GM21526 (cell line): ENCODE measurements around the gene DRD2.

ENCODE experiments used
- ATAC-seq: cut with Tn5 transposase; IDR thresholded peaks from one replicate; pipeline ENCODE4 v1.9.1; 2021; ENCODE audit warnings: moderate library complexity; ENCODE audit not compliant: unreplicated experiment, low FRiP score

Gene DRD2

DNA sequence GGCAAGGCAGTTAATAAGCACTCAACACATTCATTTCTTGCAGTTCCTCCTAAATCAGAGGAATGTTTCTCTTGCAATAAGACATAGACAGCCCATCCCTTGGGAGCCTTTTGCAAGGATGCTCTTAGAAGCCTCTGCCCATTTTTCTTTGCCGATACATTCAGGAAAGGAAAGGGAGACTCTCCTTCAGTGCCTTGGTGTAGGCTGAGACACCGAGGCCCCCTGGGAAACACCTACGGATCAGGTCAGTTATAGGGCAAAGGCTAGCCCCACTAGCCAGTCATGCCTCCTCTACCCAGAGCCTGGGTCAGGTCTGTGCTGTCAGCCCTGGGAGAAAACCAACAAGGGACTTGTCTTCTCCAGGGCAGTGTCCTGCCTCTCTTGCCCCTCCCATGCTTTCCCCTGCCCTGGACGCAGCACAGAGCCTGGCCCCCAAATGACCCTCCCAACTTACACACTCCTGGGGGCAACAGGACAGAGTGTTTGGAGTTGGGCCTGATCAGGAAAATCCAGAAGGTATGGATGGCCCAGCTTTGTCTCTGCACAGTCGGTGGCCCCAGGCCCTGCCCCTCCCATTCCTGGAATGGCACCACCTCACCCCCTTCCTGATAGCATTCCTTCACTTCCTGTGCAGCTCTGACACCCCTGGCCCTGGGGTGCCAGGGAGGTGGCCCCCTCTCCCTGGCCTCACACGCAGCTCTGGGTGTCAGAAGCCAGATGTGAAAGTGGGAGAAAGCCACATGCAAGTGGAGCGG is 69.3 kb downstream of the DRD2 start:
- ATAC-seq: no peak

DNA sequence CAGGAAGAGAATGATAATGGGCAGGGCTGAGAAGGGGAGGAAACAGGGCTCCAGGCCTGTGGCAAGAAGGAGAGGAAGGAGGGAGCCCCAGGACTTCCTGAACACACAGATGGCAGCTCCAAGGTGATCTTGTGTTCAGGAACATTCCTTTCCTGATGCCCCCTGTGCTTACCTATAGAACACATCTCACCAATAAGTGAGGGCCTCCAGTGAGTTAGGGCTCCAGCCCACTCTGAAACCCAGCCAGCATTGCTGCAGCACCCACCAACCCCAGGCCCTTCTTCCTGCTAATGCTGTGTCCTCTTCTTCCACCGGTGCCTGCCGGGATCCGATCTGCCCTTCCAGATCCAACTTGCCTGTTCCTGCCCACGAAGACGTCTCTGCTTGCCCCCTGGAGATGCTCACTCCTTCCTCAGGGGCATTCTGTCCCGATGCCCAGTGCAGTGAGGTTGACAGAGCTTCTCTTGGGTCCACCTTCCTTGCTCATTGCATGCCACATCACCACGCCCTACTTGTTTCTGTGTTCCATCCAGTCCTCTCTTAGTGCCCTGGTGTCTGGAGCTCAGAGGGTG is 70.3 kb downstream of the DRD2 start:
- no peak for ATAC-seq

DNA sequence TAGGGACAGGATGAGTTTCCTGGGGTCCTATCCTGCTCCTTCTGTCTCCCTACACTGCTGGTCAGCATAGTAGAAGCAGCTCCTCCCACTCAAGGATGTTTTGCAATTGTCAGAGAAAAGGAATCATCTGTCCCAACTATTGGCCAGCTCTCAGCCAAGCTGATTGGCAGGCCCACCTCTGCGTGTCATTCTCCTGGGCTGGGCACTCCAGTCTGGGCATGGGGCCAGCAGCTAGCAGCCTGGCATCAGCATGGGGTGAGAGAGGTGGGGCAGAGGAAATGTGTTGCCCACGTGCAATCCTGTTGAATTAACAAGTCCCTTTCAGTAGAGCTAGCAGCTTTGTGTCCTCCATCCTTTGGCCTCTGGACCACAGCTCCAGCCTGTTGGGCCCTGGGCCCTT is 73.5 kb downstream of the DRD2 start:
- no peak for ATAC-seq

DNA sequence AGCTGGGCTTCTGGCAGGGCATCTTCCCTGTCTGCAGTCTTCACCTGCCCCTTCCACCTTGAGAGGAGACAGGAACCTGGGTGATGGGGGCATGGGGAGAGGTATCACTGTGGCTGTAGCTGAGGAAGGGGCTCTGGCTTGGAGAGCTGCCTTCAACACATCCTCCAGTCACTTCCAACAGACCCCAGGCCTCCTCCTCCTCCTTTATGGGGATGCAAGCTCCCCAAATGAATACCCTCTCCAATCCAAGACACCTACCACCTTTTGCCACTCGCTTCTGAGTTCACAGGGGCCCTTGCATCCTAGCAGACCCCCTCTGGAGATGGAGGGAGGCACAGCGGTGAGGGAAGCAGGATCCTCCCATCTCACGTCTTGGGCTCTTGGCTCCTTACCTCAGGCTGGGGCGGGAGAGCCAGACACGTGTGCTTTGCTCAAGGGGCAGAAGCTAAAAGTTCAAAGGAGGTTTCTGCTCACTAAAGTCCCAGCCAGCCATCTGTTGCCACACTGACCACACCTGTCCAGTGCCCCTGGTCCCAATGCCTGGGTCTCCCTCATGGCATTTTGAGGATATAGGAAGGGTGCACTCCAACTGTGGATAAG is 74.5 kb downstream of the DRD2 start:
- ATAC-seq: no peak

DNA sequence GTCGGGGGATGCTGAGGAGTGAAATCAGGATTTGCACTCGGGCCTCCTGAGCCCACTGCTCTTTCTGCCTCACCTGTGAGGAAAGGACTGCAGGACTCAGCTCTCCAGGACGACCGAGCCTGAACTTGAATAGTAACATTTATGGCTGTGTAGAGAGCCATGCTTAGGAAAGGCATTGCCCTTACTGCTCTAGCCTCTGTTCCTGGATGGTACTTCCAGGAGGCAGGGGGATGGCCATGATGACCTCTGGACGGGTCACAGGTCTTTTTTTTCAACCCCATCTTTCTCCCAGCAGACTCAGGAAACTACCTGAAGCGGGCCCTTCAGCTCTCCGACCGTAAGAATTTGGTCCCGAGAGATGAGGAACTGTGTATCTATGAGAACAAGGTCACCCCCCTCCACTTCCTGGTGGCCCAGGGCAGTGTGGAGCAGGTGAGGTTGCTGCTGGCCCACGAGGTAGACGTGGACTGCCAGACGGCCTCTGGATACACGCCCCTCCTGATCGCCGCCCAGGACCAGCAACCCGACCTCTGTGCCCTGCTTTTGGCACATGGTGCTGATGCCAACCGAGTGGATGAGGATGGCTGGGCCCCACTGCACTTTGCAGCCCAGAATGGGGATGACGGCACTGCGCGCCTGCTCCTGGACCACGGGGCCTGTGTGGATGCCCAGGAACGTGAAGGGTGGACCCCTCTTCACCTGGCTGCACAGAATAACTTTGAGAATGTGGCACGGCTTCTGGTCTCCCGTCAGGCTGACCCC is 76.3 kb downstream of the DRD2 start:
- no peak for ATAC-seq

DNA sequence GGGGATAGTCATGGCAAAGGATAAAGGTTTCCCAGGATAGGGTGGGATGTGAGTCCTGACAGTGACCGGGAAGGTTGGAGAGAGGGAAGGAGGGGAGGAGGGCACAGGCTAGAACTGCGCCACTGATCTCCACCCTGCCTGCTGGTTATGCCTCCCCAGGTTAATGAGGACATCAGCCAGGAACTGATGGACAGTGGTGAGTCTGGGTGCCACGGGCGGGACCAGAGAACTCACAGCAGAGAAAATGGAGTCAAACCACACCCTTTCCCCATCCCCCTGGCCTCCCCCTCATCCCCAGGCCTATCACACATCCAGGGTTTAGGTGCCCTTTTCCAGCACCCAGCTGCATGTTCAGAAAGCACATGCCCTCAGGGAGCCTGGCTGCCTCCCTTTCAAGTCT is 77.4 kb downstream of the DRD2 start:
- ATAC-seq: no peak

DNA sequence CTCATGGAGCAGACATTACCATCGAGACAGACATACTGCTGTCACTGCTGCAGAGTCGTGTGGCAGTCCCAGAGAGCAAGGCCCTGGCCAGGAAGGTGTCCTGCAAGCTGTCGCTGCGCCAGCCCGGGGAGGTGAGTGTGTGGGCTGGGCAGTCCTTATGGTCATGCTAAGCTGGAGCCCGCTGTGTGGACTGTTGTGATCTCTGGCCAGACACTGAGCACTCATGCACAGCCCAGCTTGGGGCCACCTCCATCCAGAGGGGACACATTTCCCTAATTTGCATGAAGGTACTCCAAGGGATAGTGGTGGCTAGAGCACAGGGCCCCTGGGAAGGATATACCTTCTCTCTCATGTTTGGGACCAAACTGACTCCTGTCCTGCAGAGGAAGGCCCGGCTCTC is 78.0 kb downstream of the DRD2 start:
- no peak for ATAC-seq

DNA sequence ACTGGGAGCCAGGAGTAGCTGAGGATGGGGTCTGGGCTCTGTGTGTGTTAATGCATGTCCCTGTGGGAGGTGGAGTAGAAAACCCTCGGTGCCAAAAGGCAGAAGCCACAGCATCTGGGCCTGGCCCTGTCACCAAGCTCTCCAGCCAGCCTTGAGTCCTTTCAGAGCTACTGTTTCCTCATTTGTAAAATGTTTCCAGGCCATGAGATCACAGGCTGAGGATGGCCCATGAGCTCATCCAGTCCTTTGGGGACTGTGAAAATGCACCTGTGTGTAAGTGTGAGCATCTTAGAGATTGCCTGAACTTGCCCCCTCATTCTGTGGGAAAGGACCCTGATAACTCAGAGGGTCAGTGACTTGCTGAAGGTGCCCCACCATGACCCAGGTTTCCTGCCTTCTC is 78.5 kb downstream of the DRD2 start:
- ATAC-seq: no peak

DNA sequence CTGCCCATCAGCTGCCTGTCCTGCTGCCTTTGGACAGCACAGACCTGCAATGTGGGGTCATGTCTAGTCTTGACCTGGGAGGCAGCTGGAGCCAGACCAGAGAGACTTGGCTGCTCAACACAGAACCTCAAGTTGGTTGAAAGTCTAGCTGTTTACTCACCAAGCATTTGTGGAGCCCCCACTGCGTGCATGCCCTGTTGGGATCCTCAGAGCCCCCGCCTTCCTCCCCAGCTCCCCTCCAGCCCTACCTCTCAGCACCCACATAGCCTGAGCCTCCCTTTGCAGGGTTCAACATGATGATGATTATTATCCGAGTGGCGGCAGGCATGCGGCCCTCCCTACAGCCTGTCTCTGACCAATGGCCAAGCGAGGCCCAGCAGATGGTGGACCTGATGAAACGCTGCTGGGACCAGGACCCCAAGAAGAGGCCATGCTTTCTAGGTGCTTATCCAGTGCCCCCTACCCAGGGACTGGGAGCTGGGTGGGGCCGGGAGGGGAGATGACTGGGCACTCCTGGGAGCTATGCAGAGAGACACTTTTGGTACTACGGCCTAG is 79.3 kb downstream of the DRD2 start:
- ATAC-seq: no peak

DNA sequence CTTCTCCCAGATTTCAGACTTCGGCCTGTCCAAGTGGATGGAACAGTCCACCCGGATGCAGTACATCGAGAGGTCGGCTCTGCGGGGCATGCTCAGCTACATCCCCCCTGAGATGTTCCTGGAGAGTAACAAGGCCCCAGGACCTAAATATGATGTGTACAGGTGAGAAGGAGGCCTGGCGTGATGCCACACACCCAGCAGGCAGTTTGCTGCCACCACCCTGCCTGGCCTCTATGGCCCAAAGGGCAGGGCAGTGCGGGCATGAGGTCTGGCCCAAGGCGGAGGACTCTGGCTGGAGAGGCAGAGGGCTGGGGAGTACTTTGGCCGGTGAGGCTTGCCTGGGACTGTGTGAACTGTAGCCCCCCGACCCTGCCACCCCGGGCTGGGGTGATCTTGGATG is 80.3 kb downstream of the DRD2 start:
- no peak for ATAC-seq

DNA sequence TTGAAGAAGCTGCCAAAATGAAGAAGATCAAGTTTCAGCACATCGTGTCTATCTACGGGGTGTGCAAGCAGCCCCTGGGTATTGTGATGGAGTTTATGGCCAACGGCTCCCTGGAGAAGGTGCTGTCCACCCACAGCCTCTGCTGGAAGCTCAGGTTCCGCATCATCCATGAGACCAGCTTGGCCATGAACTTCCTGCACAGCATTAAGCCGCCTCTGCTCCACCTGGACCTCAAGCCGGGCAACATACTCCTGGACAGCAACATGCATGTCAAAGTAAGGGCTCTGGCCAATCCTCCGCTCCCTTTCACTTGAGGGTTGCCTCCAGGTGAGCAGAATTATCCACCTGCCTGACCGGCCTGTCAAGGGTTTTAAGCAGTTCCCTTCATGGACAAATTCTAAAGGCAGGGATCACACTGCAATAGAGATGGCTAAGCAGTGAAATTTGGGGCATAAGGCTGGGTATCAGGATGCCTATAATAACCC is 81.7 kb downstream of the DRD2 start:
- ATAC-seq: no peak

DNA sequence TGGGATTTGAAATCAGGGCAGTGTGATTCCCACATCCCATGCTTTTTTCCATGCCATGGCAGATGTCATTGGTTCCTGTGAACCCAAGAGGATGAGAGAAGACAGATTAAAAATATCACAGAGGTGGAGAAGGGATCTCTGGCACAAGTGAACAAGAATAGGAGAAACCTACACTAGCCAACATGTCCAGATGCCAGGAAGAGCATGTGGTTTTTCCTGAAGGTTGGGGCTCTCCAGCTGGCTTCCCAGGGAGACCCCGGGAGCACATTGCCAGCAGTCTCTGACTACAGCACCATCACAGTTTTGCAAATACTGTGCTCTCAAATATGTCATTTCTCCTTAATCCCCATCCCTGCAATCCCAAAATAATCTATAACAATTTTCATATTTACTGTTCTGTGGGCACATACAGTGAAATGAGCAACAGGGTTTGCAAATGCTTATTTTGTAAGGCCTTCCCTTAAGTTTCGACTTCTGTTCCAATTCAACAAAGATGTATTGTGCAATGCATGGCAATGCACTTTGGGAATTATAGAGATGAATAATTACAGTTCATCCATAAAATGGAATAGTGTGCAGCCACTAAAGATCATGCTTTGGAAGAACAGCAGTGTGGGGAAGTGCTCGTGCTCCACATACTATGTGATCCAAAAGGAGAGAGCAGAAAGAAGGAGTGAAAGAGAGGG is 82.8 kb downstream of the DRD2 start:
- ATAC-seq: no peak

DNA sequence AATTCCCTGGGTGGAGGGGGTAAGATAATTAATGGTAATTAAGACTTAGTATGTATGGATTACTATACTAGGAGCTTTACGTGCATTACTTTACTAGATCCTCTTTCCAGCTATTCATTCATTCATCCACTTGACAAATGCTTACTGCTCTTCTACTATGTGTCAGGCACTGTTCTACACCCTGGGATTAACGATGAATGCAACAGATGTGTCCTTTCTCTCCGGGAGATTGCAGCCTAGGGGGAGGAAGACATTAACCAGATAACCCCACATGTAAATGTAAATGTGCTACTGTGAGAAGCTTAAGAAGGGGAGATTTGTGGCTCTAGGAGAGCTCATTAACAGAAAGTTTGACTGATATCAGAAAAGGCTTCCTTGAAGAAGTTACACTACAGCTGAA is 85.9 kb downstream of the DRD2 start:
- no peak for ATAC-seq

DNA sequence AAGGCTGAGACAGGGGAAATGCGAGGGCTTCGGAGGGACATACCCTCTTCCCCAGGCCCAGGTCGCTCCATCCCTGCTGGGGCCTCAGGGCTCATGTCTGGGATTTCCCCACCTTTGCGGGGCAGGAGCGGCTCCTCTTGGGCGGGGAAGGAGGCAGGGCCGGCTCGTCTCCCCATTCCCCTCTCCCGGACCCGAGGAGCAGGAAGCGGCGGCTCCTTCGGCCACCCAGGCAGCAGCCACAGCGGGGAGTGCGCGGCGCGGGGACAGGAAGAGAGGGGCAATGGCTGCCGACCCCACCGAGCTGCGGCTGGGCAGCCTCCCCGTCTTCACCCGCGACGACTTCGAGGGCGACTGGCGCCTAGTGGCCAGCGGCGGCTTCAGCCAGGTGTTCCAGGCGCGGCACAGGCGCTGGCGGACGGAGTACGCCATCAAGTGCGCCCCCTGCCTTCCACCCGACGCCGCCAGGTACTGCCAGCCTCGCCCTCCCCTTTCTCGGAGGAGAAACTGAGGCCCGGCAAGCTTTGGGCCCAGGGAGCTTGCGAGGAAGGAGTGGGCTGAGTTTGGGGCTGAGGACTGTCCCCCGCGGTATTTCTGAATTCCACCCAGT is 87.5 kb downstream of the DRD2 start, which contains the start of gene ANKK1:
Gene ANKK1, plus strand, starts transcription at position 175 of the 607 bp plus-strand sequence. Its CDS starts 106 bp downstream, at position 281.
- no peak for ATAC-seq

DNA sequence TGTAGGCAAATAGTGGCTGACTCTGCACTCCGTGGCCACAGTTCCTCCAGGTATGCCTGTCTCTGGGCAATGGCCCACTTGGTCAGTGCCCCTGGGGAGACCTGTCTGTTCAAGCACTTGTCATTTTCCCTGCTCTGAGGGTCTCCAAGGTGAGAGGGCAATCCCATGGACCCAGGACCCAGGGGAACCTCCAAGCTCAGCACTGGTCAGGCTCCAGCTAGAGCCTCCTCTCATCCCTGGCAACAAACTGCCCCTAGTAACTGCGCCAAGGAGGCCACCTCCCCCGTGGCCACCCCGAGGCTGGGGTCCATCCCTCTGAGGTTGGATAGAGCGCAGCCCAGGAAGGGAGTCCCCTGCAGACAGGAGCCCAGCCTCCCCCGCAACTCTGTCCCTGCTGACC is 88.3 kb downstream of the DRD2 start:
- ATAC-seq: no peak

DNA sequence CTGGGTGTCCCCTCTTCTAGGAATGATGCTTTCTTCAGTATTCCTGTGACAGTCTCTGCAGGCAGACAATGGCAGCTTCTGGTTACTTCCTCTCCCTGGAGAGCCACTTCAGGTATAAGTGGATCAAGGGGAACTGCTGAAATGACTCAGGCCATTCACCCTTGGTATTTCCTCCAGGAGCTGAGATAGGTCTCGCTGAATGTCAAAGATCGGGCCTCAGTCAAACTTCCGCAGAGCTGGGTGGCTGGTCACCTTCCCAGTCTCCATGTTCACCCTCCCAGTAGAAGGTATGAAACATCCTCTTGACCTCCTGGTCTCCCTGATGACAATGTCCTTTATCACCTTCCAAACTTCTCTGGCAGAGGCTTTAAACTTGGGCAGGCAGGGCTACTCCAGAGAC is 89.4 kb downstream of the DRD2 start:
- ATAC-seq: no peak

DNA sequence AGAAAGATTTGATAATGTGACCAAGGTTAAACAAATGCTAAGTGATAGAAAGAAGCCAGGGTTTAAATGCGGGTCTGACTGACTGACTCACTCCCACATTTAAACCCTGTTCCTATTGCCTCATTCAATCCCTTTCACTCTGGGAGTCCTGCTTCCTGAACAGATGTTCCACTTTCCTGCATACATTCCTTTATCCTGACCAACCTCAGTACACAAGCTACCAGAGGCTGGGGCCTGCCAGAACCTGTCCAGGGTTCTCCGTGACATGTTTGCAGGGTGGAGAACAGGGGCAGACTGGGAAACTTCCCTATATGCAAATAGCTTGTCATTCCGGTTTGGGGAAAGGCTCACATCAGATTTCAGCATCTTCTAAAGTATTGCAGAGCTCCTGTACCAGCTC is 90.6 kb downstream of the DRD2 start:
- no peak for ATAC-seq

DNA sequence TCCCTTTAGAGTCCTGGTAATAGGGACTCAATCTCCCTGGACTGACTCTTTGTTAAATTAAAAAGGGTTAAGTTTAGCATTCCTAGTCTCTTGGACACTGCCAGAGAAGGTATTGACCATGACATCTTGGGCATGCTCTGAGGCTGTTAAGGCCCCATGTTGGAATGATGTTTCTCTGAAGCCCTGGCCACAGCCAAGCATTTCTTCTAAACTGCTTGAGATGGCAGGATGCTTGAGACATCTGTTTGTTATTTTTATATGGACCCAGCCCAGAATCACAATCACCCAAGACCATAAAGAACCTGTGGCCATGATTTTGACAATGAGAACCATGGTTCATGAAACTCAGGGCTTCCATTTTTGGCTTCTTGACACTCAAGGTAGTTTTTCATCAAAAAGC is 93.1 kb downstream of the DRD2 start:
- no peak for ATAC-seq

DNA sequence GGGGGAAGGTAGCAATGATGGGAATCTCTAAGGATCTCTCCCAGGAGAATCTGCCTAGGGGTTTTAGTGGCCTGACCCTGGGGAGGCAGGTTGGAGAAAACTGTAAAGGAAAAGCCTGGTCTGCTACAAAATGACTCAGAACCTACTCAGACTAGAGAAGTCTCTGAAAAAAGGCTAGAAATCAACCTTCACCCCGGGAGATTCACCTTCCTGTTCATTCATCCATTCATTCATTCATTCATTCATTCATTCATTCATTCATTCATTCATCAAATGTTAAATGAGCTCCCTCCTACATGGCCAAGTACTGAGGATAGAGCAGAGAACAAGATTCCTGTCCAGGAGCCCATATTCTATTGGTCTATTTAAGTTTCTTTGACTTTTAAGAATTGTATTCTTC is 96.5 kb downstream of the DRD2 start:
- ATAC-seq: no peak
